T-helper 1 cell treated with Interleukin-12 subunit alpha and Interleukin-12 subunit beta and Interleukin-4 antibody, amounts not matched to agents 30 ng/mL and 1 ng/mL, for 36 hours (primary cell): ENCODE measurements around the gene SLC25A4. TPM values are rescaled to one million over a fixed set of nuclear protein-coding genes. Genes with fewer than 3 reads are reported as not detected.
"Not testable (repeated sequence)": the region's sequence is repeated elsewhere in the genome, so short reads cannot be mapped to it uniquely, and the experiment has no call there.

Source experiments
- intact Hi-C: fragments of 100-400 bp; cut with micrococcal nuclease; formaldehyde crosslinking; loops from one replicate; pipeline ENCODE4 v1.15.1; 2024
- total RNA-seq: library from RNA; stranded (reverse); gene quantifications from 2 replicates; pipeline ENCODE4 v1.2.3, GENCODE V29; 2022

Gene SLC25A4
- 1.5 and 1.7 TPM in 2 replicates for total RNA-seq

- intact Hi-C loops = loop anchor here (1.0 to 2.0 kb wide), 3 partner anchors 22 to 381 kb away; partner anchors contain the start of gene CFAP97
Measured at GRCh38 chr4:185142912-185143600, at the start of gene SLC25A4. Gene SLC25A4 (plus strand): TSS chr4:185143266. CDS start chr4:185143373, 107 bp downstream.

- intact Hi-C loops = no loop called here
Measured at GRCh38 chr4:185093603-185094002, 49.5 kb upstream of the SLC25A4 start.

DNA sequence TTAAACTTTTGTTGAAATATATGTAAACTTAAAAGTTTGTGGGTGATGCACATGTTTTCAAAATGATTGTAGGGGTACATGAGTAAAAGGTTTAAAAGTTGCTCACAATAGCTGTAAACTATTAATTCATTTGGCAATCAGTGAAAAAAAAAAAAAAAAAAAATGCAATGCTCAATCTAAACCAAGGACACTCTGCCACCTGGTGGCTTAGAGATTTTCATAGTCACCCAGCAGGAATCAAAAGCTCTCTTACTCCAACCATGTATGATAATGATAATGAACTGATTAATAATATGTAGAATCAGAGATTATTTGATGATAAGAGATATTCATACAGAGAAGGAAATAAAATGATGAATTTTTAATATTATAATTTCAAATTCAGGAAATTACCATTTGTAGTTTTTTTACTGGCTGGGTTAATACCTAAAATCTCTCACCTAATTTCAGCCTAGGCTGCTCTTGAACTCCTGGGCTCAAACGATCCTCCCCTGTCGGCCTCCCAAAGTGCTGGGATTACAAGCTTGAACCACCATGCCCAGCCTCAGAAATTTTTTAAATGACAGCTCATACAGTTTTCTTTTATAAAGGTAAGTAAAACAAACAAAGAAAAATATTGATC is 46.9 kb upstream of the SLC25A4 start:
- intact Hi-C loops = loop anchor here (1.0 kb wide), 5 partner anchors 57 to 447 kb away; partner anchors contain the start of genes CASP3 and PRIMPOL

DNA sequence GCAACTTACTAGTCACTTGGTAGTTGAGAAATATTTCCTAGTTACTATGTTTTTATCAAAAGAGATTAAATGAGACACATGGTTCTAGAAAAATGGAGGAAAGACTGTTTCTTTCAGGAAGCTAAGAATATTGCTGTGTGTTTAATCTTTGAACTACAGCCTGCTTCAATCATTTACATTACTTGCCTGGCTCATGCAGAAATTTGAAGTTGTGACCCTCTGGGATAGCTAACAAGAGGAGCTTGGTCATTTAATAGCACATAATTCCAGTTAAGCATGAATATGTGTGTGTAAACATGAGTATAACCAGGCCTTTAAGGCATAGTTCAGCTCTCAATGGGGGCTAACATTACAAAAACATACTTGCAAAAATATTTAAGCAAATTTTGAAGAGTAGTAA is 44.6 kb upstream of the SLC25A4 start:
- intact Hi-C loops = no loop called here

DNA sequence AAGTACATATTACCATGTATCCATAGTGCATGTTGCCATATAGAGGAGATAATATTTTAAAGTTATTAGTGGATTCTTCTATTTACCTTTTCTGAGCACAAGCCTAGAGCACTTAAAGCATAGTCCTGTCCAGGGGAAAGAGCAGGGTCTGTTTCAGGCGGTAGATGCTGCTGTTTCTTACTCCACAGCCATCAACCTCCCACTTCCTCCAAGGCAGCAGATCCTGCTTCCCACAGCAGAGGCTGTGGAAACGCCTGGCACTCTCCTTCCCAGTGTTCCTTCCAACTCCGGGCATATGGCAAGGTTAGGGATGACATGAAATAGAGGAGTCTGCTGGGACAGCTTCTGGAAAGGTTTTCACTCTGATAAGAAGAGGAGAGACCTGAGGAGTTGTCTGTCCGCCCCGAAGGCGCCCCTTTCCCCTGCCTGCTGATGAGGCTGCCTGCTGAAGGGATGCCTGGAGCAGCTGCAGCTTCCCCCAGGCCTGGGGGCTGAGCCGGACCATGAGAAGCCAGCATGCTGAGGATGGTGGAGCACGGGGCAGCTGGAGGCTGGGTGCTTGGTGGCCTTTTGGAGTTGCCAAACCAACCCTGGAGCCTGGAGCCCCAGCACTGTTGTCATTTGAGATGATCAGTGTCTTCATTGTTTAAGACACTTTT is 43.9 kb upstream of the SLC25A4 start:
- intact Hi-C loops = no loop called here

DNA sequence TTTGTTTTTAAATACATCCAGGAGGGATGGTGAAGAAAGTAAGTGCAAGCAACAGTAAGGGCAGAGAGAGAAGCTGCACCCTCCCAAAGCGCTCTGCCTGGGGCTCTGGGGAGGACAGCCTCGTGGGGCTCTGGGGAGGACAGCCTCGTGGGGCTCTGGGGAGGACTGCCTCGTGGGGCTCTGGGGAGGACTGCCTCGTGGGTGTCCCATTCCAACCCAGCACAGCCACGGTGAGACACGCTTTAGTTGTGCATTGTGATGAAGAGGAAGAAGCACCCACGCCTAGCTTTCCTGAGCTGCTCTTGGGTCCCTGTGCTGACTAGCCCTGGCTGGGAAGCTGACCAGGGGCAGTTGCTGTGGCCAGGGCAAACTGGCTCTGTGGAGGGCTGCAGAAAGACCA is 43.1 kb upstream of the SLC25A4 start:
- intact Hi-C loops = no loop called here

- intact Hi-C loops = no loop called here
Measured at GRCh38 chr4:185100423-185100822, 42.6 kb upstream of the SLC25A4 start.

DNA sequence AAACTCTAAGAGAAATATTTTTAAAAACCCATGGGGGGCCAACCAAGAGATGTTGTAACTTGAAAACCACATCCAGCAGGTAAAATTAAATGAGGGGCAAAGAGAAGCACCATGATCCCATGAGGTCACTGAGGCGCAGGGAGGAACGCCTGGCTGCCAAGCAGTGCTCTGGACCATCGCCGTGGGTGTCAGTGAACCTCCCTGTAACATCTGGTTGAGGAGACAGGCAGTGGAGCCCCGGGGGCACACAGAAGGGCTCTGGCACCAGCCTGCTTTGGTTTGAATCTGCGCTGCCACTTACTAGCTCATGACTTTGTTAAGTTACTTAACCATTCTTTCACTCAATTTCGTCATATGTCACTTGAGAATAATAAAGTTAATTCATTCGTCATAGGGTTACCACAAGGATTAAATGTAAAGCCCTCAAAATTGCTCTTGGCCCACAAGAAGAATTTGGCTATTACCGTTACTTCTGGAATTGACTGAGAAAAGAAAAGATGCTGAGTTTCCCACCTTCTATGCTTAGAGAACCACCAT is 41.6 kb upstream of the SLC25A4 start:
- intact Hi-C loops = no loop called here

DNA sequence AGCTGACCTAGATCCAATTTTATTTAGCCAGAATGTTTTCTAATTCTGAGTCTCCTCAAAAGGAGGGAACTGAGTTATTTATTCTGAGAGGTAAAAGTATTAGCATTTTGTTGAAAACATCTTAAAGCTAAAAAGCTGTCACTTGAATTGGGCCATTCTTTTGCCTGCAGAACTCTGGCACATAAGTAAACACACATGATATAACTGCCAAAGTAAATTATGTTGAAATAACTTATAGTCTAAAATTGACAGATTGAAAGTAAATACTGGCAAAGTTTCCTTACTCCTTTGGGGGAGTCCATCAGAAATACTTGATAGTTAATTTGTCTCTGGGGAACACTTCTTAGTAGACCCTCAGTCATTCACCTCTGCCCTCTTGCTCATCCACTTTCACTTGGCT is 38.3 kb upstream of the SLC25A4 start:
- intact Hi-C loops = no loop called here

- intact Hi-C loops = no loop called here
Measured at GRCh38 chr4:185106353-185106752, 36.7 kb upstream of the SLC25A4 start.

DNA sequence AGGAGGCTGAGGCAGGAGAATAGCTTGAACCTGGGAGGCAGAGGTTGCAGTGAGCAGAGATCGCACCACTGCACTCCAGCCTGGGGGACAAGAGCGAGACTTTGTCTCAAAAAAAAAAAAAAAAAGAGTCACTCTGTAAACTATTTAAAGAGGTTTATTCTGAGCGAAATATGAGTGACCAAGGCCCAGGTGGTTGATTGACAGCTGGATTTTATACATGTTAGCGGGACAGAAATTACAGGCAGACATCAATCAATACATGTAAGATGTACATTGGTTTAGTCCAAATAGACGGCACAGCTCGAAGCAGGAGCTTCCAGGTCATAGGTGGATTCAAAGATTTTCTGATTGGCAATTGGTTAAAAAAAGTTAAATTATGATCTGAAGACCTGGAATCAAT is 35.5 kb upstream of the SLC25A4 start:
- intact Hi-C loops = not testable (repeated sequence)

- intact Hi-C loops = no loop called here
Measured at GRCh38 chr4:185108185-185108584, 34.9 kb upstream of the SLC25A4 start.

DNA sequence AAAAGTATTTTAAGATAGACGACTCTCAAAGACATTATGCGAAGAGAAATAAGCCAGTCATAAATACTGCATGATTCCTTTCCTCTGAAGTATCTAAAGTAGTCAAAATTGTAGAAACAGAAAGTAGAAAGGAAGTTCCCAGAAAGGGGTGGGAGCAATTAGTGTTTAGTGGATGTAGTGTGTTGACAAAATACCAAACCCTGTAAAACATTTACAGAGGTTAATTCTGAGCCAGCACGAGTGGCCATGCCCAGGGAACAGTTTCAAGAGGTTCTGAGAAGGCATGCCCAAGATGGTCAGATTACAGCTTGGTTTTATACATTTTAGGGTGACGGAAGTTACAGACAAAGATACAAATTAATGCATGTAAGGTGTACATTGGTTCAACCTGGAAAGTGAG is 34.4 kb upstream of the SLC25A4 start:
- intact Hi-C loops = no loop called here

GRCh38 chr4:185109736-185110135 is 33.3 kb upstream of the SLC25A4 start:
- intact Hi-C loops = no loop called here

DNA sequence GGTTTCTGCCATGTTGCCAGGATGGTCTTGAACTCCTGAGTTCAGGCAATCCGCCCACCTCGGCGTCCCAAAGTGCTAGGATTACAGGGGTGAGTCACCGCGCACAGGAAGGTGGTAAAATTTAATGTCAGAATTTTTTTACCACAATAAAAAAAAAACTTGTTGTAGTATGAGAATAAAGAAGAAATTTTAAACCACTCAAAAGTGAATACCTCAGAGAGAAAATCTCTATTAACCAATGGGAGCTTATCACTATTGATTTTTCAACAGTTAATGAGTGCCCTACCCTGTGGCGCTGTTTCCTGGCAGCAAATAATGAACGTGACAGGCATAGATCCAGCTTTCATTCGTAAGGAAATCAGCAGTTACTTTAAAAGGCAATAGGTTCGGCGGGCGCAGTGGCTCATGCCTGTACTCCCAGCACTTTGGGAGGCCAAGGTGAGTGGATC is 32.7 kb upstream of the SLC25A4 start:
- intact Hi-C loops = no loop called here

- intact Hi-C loops = no loop called here
Measured at GRCh38 chr4:185112104-185112503, 31.0 kb upstream of the SLC25A4 start.

- intact Hi-C loops = no loop called here
Measured at GRCh38 chr4:185113340-185113739, 29.7 kb upstream of the SLC25A4 start.

- intact Hi-C loops = no loop called here
Measured at GRCh38 chr4:185115827-185116232, 27.2 kb upstream of the SLC25A4 start.

DNA sequence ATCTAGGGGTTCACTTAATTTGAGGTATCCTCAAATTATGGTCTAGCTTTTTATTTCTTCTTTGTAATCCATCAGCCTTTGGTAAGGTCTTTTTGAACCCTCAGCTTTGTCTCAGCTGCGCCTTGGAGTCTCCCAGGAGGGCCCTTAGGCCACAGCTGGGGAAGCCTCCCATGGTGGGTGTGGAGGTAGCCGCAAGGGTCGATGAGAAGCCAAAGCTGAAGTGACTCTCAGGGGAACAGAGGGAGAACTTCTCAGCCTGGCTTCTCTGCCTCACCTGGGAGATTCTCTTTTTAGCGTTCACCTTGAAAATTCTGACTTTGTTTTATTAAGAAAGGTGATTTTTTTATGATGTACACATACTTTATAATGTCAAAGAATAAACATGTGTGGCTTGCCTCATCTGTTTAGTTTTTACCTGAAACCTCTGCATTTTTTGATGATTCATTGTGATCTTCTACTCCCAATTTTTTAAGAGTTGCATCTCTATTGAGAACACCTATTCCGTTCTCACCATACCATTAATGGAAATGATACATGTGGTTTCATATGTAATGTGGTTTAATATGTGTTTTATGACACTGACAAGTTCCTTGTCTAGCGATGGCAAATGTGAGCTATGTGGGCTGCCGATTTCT is 25.6 kb upstream of the SLC25A4 start:
- intact Hi-C loops = no loop called here

DNA sequence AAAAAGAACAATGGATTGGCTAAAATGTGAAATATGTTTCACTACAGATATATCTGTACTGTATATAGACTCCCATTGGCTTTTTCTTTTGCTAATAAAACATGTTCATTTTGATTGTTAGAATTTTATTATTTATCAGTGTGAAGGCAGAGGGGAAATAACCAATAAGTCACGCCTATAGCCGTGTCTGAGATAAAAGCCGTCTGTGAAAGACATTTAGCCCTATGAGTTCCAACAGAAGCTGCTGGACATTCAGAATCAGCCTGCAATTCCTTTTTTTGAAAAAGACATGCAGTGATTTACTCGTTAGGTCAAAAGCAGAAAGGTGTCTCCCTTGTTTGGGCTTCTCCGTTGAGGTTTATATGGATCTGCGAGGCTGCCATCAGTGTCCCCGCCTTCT is 24.2 kb upstream of the SLC25A4 start:
- intact Hi-C loops = no loop called here

- intact Hi-C loops = not testable (repeated sequence)
Measured at GRCh38 chr4:185119467-185119866, 23.6 kb upstream of the SLC25A4 start.
